ENCODE data around the gene SYT14.
"Not testable (repeated sequence)": the region's sequence is repeated elsewhere in the genome, so short reads cannot be mapped to it uniquely, and the experiment has no call there.

SYT14 gene

GRCh38 chr1:209937996-209938959, at the start of gene SYT14:
TSS of gene SYT14 (plus strand) at chr1:209938217. CDS start at chr1:209938265, 48 bp downstream.
- TF ChIP-seq, protein P1, sequence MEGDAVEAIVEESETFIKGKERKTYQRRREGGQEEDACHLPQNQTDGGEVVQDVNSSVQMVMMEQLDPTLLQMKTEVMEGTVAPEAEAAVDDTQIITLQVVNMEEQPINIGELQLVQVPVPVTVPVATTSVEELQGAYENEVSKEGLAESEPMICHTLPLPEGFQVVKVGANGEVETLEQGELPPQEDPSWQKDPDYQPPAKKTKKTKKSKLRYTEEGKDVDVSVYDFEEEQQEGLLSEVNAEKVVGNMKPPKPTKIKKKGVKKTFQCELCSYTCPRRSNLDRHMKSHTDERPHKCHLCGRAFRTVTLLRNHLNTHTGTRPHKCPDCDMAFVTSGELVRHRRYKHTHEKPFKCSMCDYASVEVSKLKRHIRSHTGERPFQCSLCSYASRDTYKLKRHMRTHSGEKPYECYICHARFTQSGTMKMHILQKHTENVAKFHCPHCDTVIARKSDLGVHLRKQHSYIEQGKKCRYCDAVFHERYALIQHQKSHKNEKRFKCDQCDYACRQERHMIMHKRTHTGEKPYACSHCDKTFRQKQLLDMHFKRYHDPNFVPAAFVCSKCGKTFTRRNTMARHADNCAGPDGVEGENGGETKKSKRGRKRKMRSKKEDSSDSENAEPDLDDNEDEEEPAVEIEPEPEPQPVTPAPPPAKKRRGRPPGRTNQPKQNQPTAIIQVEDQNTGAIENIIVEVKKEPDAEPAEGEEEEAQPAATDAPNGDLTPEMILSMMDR (IDR thresholded peaks at IDR 0.05; ENCODE audit: control insufficient read depth, extremely low read depth, insufficient read depth), result no peak
- no peak within 1 kb of the TSS for H3K4me3 ChIP-seq (ENCODE audit: low read depth, low read length)
- DNase-seq (ENCODE audit: low read depth), result no peak

DNA sequence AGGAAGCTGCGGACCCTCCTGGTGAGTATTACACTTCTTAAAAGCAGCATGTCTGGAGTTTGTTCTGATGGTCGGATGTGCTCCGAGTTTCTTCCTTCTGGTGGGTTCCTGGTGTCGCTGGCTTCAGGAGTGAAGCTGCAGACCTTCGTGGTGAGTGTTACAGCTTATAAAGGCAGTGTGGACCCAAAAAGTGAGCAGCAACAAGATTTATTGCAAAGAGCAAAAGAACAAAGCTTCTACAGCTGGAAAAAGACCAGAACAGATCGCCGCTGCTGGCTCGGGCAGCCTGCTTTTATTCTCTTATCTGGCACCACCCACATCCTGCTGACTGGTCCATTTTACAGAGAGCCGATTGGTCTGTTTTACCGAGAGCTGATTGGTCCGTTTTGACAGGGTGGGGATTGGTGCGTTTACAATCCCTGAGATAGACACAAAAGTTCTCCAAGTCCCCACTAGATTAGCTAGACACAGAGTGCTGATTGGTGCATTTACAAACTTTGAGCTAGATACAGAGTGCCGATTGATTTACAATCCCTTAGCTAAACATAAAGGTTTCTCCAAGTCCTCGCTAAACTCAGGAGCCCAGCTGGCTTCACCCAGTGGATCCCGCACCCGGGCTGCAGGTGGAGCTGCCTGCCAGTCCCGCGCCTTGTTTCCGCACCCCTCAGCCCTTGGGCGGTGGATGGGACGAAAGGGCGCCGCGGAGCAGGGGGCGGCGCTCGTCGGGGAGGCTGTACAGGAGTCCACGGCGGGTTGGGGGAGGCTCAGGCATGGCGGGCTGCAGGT, 49.5 kb upstream of the SYT14 start:
- H3K4me3 ChIP-seq (ENCODE audit: low read depth, low read length); DNase-seq (ENCODE audit: low read depth): not testable (repeated sequence)

- H3K4me3 ChIP-seq (ENCODE audit: low read depth, low read length), result no peak overlapping the region
- DNase-seq (ENCODE audit: low read depth), result no peak
- TF ChIP-seq, protein P1 (IDR thresholded peaks at IDR 0.05; ENCODE audit: control insufficient read depth, extremely low read depth, insufficient read depth), result no peak
These were observed 49.0 kb upstream of the SYT14 start for GRCh38 chr1:209889077-209889418.

GRCh38 chr1:209890641-209891330, 47.2 kb upstream of the SYT14 start:
- H3K4me3 ChIP-seq (ENCODE audit: low read depth, low read length), result no peak overlapping the region
- TF ChIP-seq, protein P1 (IDR thresholded peaks at IDR 0.05; ENCODE audit: control insufficient read depth, extremely low read depth, insufficient read depth), result no peak
- DNase-seq (ENCODE audit: low read depth), result no peak

GRCh38 chr1:209893751-209894150, 44.3 kb upstream of the SYT14 start:
- TF ChIP-seq, protein P1 (IDR thresholded peaks at IDR 0.05; ENCODE audit: control insufficient read depth, extremely low read depth, insufficient read depth), result no peak
- DNase-seq (ENCODE audit: low read depth), result no peak
- H3K4me3 ChIP-seq (ENCODE audit: low read depth, low read length), result no peak overlapping the region

GRCh38 chr1:209895709-209896108, 42.3 kb upstream of the SYT14 start:
- no peak for DNase-seq (ENCODE audit: low read depth)
- TF ChIP-seq, protein P1 (IDR thresholded peaks at IDR 0.05; ENCODE audit: control insufficient read depth, extremely low read depth, insufficient read depth), result no peak
- H3K4me3 ChIP-seq (ENCODE audit: low read depth, low read length), result no peak overlapping the region

- DNase-seq (ENCODE audit: low read depth), result no peak
- TF ChIP-seq, protein P1 (IDR thresholded peaks at IDR 0.05; ENCODE audit: control insufficient read depth, extremely low read depth, insufficient read depth), result no peak
- H3K4me3 ChIP-seq (ENCODE audit: low read depth, low read length), result no peak overlapping the region
These were observed 41.7 kb upstream of the SYT14 start for GRCh38 chr1:209896346-209896745.

- DNase-seq (ENCODE audit: low read depth); H3K4me3 ChIP-seq (ENCODE audit: low read depth, low read length): not testable (repeated sequence)
These were observed 39.7 kb upstream of the SYT14 start for GRCh38 chr1:209898271-209898670.

- not testable (repeated sequence) for H3K4me3 ChIP-seq (ENCODE audit: low read depth, low read length); DNase-seq (ENCODE audit: low read depth)
These were observed 39.2 kb upstream of the SYT14 start for GRCh38 chr1:209898851-209899250.
